HepG2 (cell line): Measurements from ENCODE around the gene TPSB2. TPM values are rescaled to one million over a fixed set of nuclear protein-coding genes. Genes with fewer than 3 reads are reported as not detected.

Source experiments
- ATAC-seq: fragments of 200-7000 bp; cut with Tn5 transposase; 3 replicates; pipeline ENCODE4 v1.9.1; 2020; ENCODE audit warnings: mild to moderate bottlenecking, moderate library complexity
- BruUV-seq: library from RNA; stranded (reverse); fragments of 400-500 nt; replicated peaks from 2 replicates; lab custom pipeline; 2021; lab: Mats Ljungman, UMichigan
- CTCF ChIA-PET: fragments of 300-600 bp; formaldehyde crosslinking; extraction: SDS; loops from one replicate; lab custom pipeline; 2021; ENCODE audit warnings: low total read pairs, inconsistent platforms, low intra/inter-chr PET ratio; lab: Yijun Ruan, JAX
- POLR2A ChIA-PET: fragments of 350-600 bp; sonication (Branson Sonifier 250); formaldehyde crosslinking; loops from one replicate; lab custom pipeline; 2020; ENCODE audit warnings: antibody characterized with exemption, inconsistent platforms; lab: Yijun Ruan, JAX
- DNase-seq: peaks from one replicate; pipeline ENCODE4 v3.0.0-alpha.2; 2015; ENCODE audit warnings: low spot score
- FAIRE-seq: peaks from 3 replicates; lab custom pipeline; 2011; peaks lifted over from hg19 to GRCh38; lab: Jason Lieb, UNC
- H2AFZ ChIP-seq: one replicate; pipeline ENCODE4 v1.6.1; 2011; ENCODE audit warnings: low read length, inconsistent platforms
- H3K27ac ChIP-seq: fragments of 300-600 bp; 3 replicates; pipeline ENCODE4 v1.8.0; 2011; ENCODE audit warnings: mixed run types, mild to moderate bottlenecking, mixed read lengths, low read length, inconsistent platforms; ENCODE audit not compliant: insufficient read depth; ENCODE audit errors: extremely low read length
- H3K27me3 ChIP-seq, 2 experiments: fragments of 200-600 bp in 1 of 2; 2 replicates in 1 of 2; 3 replicates in 1 of 2; pipeline versions ENCODE4 v1.6.0 to v1.8.0; 2011; ENCODE audit warnings: low read length in 2 of 2, mild to moderate bottlenecking in 2 of 2, moderate library complexity in 2 of 2, inconsistent platforms in 1 of 2; ENCODE audit not compliant: insufficient read depth in 2 of 2, control insufficient read depth in 1 of 2
- H3K36me3 ChIP-seq, 2 experiments: fragments of 200-600 bp in 1 of 2; replicated peaks in 1 of 2; 2 replicates in 1 of 2; 3 replicates in 1 of 2; pipeline versions ENCODE4 v1.5.1 to v1.8.0; 2011; ENCODE audit warnings: low read length in 2 of 2, inconsistent platforms in 1 of 2; ENCODE audit not compliant: insufficient read depth in 2 of 2, control insufficient read depth in 1 of 2
- H3K4me1 ChIP-seq: 2 replicates; pipeline ENCODE4 v1.5.1; 2012; ENCODE audit warnings: low read length, inconsistent platforms; ENCODE audit not compliant: insufficient read depth
- H3K4me2 ChIP-seq: 2 replicates; pipeline ENCODE4 v1.6.0; 2011; ENCODE audit warnings: low read depth, low read length, inconsistent platforms
- H3K4me3 ChIP-seq, 3 experiments: fragments of 200-600 bp in 1 of 3; sonication (generic), shearing (Covaris generic) in 1 of 3; replicated peaks in 1 of 3; 2 replicates each; pipeline ENCODE4 v1.5.1; 2011 to 2016; ENCODE audit warnings: low read length in 3 of 3, inconsistent platforms in 2 of 3, low read depth in 2 of 3, mild to moderate bottlenecking in 2 of 3, control low read depth in 1 of 3, mixed read lengths in 1 of 3; ENCODE audit not compliant: insufficient read depth in 1 of 3
- H3K79me2 ChIP-seq: one replicate; pipeline ENCODE4 v1.6.1; 2011; ENCODE audit warnings: low read length, inconsistent platforms; ENCODE audit not compliant: insufficient read depth
- H3K9ac ChIP-seq: 2 replicates; pipeline ENCODE4 v1.6.0; 2011; ENCODE audit warnings: mild to moderate bottlenecking, low read depth, low read length, inconsistent platforms; ENCODE audit not compliant: insufficient read depth
- H3K9me3 ChIP-seq: 2 replicates; pipeline ENCODE4 v1.5.1; 2012; ENCODE audit warnings: mild to moderate bottlenecking, low read length
- H4K20me1 ChIP-seq: 2 replicates; pipeline ENCODE4 v1.6.0; 2011; ENCODE audit warnings: inconsistent platforms, mild to moderate bottlenecking, low read length, moderate library complexity; ENCODE audit not compliant: insufficient read depth
- ETV5 ChIP-seq: IDR thresholded peaks from 2 replicates; pipeline ENCODE4 v1.6.1; 2018; ENCODE audit warnings: missing biosample characterization, missing genetic modification reagents, inconsistent platforms, borderline replicate concordance
- EZH2 ChIP-seq: conservative IDR thresholded peaks from 2 replicates; pipeline ENCODE4 v1.6.1; 2012; ENCODE audit warnings: mild to moderate bottlenecking, low read depth, low read length, moderate library complexity
- KDM5B ChIP-seq: sonication (generic); formaldehyde crosslinking; IDR thresholded peaks from 2 replicates; pipeline ENCODE4 v1.4.0; 2020; ENCODE audit warnings: missing genetic modification reagents, mild to moderate bottlenecking, borderline replicate concordance
- SMAD1 ChIP-seq: sonication (generic); formaldehyde crosslinking; IDR thresholded peaks from 2 replicates; pipeline ENCODE4 v1.4.0; 2020; ENCODE audit warnings: missing genetic modification reagents, low read depth, mild to moderate bottlenecking, borderline replicate concordance
- ZNF180 ChIP-seq: sonication (generic); formaldehyde crosslinking; IDR thresholded peaks from 2 replicates; pipeline ENCODE4 v1.4.0; 2020; ENCODE audit warnings: low read depth, missing genetic modification reagents, borderline replicate concordance
- WGBS: methylation state at CpG from one replicate; pipeline ENCODE4 v1.1.6; 2017; ENCODE audit warnings: low lambda C conversion rate; 5-methylcytosine and 5-hydroxymethylcytosine counted together
- in situ Hi-C: cut with HindIII; loops from 2 replicates; pipeline ENCODE4 v1.10.0; 2017; ENCODE audit warnings: low pct_unique_long_range_greater_than_20kb; ENCODE audit not compliant: extremely low pct_ligation_motif_present
- intact Hi-C: fragments of 100-400 bp; cut with micrococcal nuclease; formaldehyde crosslinking; loops from one replicate; pipeline ENCODE4 v1.10.0; 2022; ENCODE audit not compliant: unreplicated experiment
- polyA plus RNA-seq, 8 experiments: library from polyadenylated mRNA; depleted of rRNA in 3 of 8; stranded (reverse) in 7 of 8; unstranded in 1 of 8; fragments of >200 nt; fragmentation: Illumina TruSeq in 4 of 8; extraction: Trizol in 4 of 8; gene quantifications; 2 replicates each; pipeline versions ENCODE4 v1.2.1 to v1.2.3, GENCODE V29; 2011 to 2016; ENCODE audit warnings: low read depth in 4 of 8, missing spikeins in 1 of 8, mixed read lengths in 1 of 8; ENCODE audit not compliant: insufficient read depth in 1 of 8
- total RNA-seq, 5 experiments: library from RNA; depleted of rRNA; stranded (reverse); fragments of >200 nt; fragmentation: Illumina TruSeq; extraction: Trizol; gene quantifications; 2 replicates each; pipeline ENCODE4 v1.2.3, GENCODE V29; 2016; ENCODE audit warnings: low read depth in 1 of 5
- TF ChIP-seq, protein P1 (sequence below): sonication (generic); formaldehyde crosslinking; IDR thresholded peaks from 2 replicates; pipeline ENCODE4 v1.8.1; 2022; ENCODE audit warnings: mild to moderate bottlenecking, missing genetic modification reagents

TPSB2 gene
- total and polyA plus RNA-seq, 2 of the 13 experiments (the other 11 are each of a cell fraction or from before 2014, with no cell fraction given) = not detected

DNA sequence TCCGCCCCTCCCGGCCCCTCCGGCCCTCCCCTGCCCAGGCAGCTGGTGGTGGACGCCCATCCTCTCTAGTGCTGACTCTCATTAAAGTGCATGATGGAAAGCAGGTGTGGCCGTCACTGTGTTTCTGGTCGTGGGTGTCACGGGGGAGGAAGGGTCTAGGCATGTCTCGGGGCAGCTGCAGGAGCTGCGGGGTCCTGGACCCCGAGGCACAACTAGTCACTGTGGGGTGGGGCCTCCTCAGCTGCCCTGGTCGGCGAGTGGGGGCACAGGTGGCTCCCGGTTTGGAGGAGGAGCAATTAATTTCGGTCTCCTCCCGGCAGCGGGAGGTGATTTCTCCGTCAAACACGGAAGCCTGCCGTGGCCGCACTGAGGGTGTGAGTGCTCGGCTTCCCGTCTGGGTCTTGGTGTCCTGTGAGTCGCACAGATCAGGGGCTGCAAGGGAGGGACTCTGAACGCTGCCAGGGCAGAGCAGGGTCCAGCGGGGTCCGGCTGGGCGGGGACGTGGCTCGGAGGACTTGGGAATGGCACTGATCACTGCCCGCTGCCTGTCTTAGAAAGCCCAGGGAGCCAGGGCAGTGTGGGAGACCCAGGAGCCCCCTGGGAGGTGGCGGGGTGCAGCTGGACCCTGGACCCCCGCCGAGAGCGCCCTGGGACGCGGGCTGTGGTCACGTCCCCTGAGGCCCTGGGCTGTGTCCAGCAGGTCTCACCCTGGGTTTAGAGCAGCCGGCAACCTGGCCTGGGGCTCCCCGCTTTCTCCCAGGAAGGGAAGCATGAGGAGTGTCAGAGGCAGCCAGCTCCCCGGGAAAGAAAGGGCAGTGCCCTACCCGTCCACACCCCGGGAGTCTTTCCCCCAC lies 29.1 kb upstream of the TPSB2 start:
- intact Hi-C loops (no loop called here), in situ Hi-C loops (no loop called here)
- no peaks in the 10 kb centered on the region for H4K20me1 ChIP-seq
- CTCF ChIA-PET = no interaction called here
- no peaks in the 10 kb centered on the region for H3K36me3 ChIP-seq
- no peak overlapping the region for H3K9ac ChIP-seq
- H3K4me2 ChIP-seq = no peak overlapping the region; the same call in 1 of the 2 replicates
- no peaks in the 10 kb centered on the region for H3K79me2 ChIP-seq
- POLR2A ChIA-PET = no interaction called here
- DNase-seq (no peak), ATAC-seq (no peak; the same call in 2 of the 3 replicates), FAIRE-seq (no peak)
- H3K27me3 ChIP-seq = peaks cover 21 to 68% of the 10 kb centered on the region in 2 experiments; a peak in 4 of 5 replicates
- BruUV-seq = no TSS peak
- H3K4me3 ChIP-seq = peak overlapping the region in 1 of 3 experiments; percentile 37; a peak in 1 of 6 replicates
- TF ChIP-seq SMAD1 (CRISPR knock-in tag) (no peak), ETV5 (no peak), EZH2 (peak; percentile 82; the same call in 1 of the 2 replicates), KDM5B (CRISPR knock-in tag) (no peak), ZNF180 (CRISPR knock-in tag) (no peak)
- TF ChIP-seq, protein P1, sequence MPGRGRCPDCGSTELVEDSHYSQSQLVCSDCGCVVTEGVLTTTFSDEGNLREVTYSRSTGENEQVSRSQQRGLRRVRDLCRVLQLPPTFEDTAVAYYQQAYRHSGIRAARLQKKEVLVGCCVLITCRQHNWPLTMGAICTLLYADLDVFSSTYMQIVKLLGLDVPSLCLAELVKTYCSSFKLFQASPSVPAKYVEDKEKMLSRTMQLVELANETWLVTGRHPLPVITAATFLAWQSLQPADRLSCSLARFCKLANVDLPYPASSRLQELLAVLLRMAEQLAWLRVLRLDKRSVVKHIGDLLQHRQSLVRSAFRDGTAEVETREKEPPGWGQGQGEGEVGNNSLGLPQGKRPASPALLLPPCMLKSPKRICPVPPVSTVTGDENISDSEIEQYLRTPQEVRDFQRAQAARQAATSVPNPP = no peak
- TF ChIP-seq, all 625 proteins: peak for 1
- Histone ChIP-seq H3K27ac (no peak overlapping the region), H3K9me3 (no peaks in the 10 kb centered on the region), H2AFZ (no peak overlapping the region), H3K4me1 (no peaks in the 10 kb centered on the region)
- 8% methylated on average over 8 of the region's 42 CpGs for WGBS
